Calu3 (cell line): Measurements from ENCODE around the gene SETBP1. TPM values are rescaled to one million over a fixed set of nuclear protein-coding genes. Genes with fewer than 3 reads are reported as not detected.

Experiments
- BruUV-seq: library from RNA; stranded (reverse); fragments of 400-500 nt; replicated peaks from 2 replicates; lab custom pipeline; 2021; lab: Mats Ljungman, UMichigan
- CTCF ChIA-PET: fragments of 300-600 bp; sonication (Branson Sonifier 250); formaldehyde crosslinking; loops from one replicate; lab custom pipeline; 2022; ENCODE audit warnings: antibody characterized with exemption; lab: Charles Lee
- DNase-seq: peaks from one replicate; pipeline ENCODE4 v3.0.0; 2022
- H3K27ac Mint-ChIP-seq: one replicate; pipeline ENCODE4 v1.8.0; 2022; ENCODE audit warnings: mixed read lengths; ENCODE audit not compliant: unreplicated experiment
- H3K27me3 Mint-ChIP-seq: one replicate; pipeline ENCODE4 v1.8.0; 2022; ENCODE audit warnings: mixed read lengths; ENCODE audit not compliant: unreplicated experiment
- H3K36me3 Mint-ChIP-seq: one replicate; pipeline ENCODE4 v1.8.0; 2022; ENCODE audit warnings: mild to moderate bottlenecking, moderate library complexity, mixed read lengths; ENCODE audit not compliant: insufficient read depth, unreplicated experiment
- H3K4me1 Mint-ChIP-seq: one replicate; pipeline ENCODE4 v1.8.0; 2022; ENCODE audit warnings: mild to moderate bottlenecking, low read depth, mixed read lengths; ENCODE audit not compliant: unreplicated experiment
- H3K4me3 Mint-ChIP-seq: one replicate; pipeline ENCODE4 v1.8.0; 2022; ENCODE audit warnings: mild to moderate bottlenecking, low read depth, moderate library complexity, mixed read lengths; ENCODE audit not compliant: unreplicated experiment
- H3K9me3 Mint-ChIP-seq: one replicate; pipeline ENCODE4 v1.8.0; 2022; ENCODE audit warnings: low read depth, mixed read lengths; ENCODE audit not compliant: unreplicated experiment
- CTCF ChIP-seq: fragments of 200-600 bp; IDR thresholded peaks from one replicate; pipeline ENCODE4 v1.8.0; 2022; ENCODE audit warnings: antibody characterized with exemption; ENCODE audit not compliant: unreplicated experiment
- intact Hi-C: fragments of 100-400 bp; cut with micrococcal nuclease; formaldehyde crosslinking; loops from one replicate; pipeline ENCODE4 v1.10.0; 2022; ENCODE audit not compliant: unreplicated experiment
- total RNA-seq: library from RNA; stranded (reverse); gene quantifications from 2 replicates; pipeline ENCODE4 v1.2.3, GENCODE V29; 2022

SETBP1 gene
- total RNA-seq, 1 experiment from 2014 or later: 6.0 TPM

- CTCF ChIA-PET: no interaction called here
- no peak for TF ChIP-seq CTCF
Measured at GRCh38 chr18:44876024-44876423, 195.3 kb downstream of the SETBP1 start.

DNA sequence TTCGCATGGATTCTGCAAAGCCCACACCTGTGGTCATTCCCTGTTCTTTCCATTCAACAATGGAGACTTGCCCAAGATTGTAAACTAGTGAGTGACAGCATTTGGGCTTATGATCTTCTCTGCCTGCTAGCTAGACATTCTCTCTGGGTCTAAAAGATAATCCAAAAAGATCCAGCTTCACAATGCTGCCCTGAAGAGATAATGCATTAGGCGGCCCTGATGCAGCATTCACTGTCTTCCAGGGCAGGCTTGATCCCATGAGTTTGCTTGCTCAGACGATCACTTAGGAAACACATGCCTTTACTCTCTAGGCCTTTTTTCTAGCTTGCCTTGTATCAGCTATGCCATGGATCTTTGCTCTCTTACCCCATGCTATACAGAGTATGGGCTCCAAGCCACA lies 196.1 kb downstream of the SETBP1 start:
- TF ChIP-seq CTCF: no peak
- intact Hi-C loops: no loop called here
- H3K27me3 Mint-ChIP-seq: no peaks in the 10 kb centered on the region
- H3K4me1 Mint-ChIP-seq: no peaks in the 10 kb centered on the region
- CTCF ChIA-PET: no interaction called here
- BruUV-seq: no TSS peak
- no peaks in the 10 kb centered on the region for H3K9me3 Mint-ChIP-seq
- H3K27ac Mint-ChIP-seq: no peak overlapping the region
- no peak for DNase-seq
- H3K36me3 Mint-ChIP-seq: no peaks in the 10 kb centered on the region
- no peak overlapping the region for H3K4me3 Mint-ChIP-seq

More at GRCh38 chr18:44876024-44876423, 195.3 kb downstream of the SETBP1 start:
- no peak for DNase-seq
- no peaks in the 10 kb centered on the region for H3K9me3 Mint-ChIP-seq
- H3K27me3 Mint-ChIP-seq: no peaks in the 10 kb centered on the region
- no peak overlapping the region for H3K27ac Mint-ChIP-seq
- no TSS peak for BruUV-seq
- no peak overlapping the region for H3K4me3 Mint-ChIP-seq
- no peaks in the 10 kb centered on the region for H3K36me3 Mint-ChIP-seq
- H3K4me1 Mint-ChIP-seq: no peaks in the 10 kb centered on the region
- intact Hi-C loops: no loop called here

- Mint-ChIP-seq H3K27me3 (no peaks in the 10 kb centered on the region), H3K4me1 (no peaks in the 10 kb centered on the region), H3K9me3 (no peaks in the 10 kb centered on the region), H3K4me3 (no peak overlapping the region), H3K36me3 (no peaks in the 10 kb centered on the region), H3K27ac (no peak overlapping the region)
- intact Hi-C loops: no loop called here
- BruUV-seq: no TSS peak
- CTCF ChIA-PET: interaction anchor here (0.8 kb wide), 1 partner anchor 8 kb away, joined by 3 read pairs; no protein-coding TSS in a partner anchor
- TF ChIP-seq CTCF: no peak
- DNase-seq: no peak
Measured at GRCh38 chr18:44878335-44878734, 197.6 kb downstream of the SETBP1 start.

- H3K27me3 Mint-ChIP-seq: no peaks in the 10 kb centered on the region
- no peaks in the 10 kb centered on the region for H3K4me1 Mint-ChIP-seq
- no peaks in the 10 kb centered on the region for H3K36me3 Mint-ChIP-seq
- BruUV-seq: no TSS peak
- DNase-seq: no peak
- H3K27ac Mint-ChIP-seq: no peak overlapping the region
- no peak overlapping the region for H3K4me3 Mint-ChIP-seq
- no peak for TF ChIP-seq CTCF
- intact Hi-C loops: no loop called here
- CTCF ChIA-PET: no interaction called here
- H3K9me3 Mint-ChIP-seq: no peaks in the 10 kb centered on the region
Measured at GRCh38 chr18:44880170-44880569, 199.5 kb downstream of the SETBP1 start.
